Testis (tissue), 3 donors: ENCODE results near the gene RUNX1. TPM values are rescaled to one million over a fixed set of nuclear protein-coding genes. Genes with fewer than 3 reads are reported as not detected.

Source experiments
- DNase-seq: peaks from one replicate; pipeline ENCODE4 v3.0.0-alpha.2; 2019
- H3K27ac ChIP-seq, 2 donors: fragments of 200-600 bp; sonication (generic); one replicate each; pipeline ENCODE4 v1.5.1; 2019
- H3K27me3 ChIP-seq: fragments of 200-600 bp; sonication (generic); one replicate; pipeline ENCODE4 v1.5.1; 2019
- H3K36me3 ChIP-seq: fragments of 200-600 bp; sonication (generic); one replicate; pipeline ENCODE4 v1.5.1; 2017; ENCODE audit warnings: low read depth; ENCODE audit errors: missing control alignments
- H3K4me1 ChIP-seq: fragments of 200-600 bp; sonication (generic); one replicate; pipeline ENCODE4 v1.5.1; 2019
- H3K4me3 ChIP-seq, 2 donors: fragments of 200-600 bp; sonication (generic); one replicate each; pipeline ENCODE4 v1.5.1; 2017 to 2019
- H3K9me3 ChIP-seq: fragments of 200-600 bp; sonication (generic); one replicate; pipeline ENCODE4 v1.5.1; 2017
- CTCF ChIP-seq, 3 experiments: fragments of 450-650 bp in 2 of 3; fragments of 200-600 bp in 1 of 3; sonication (generic) in 1 of 3; IDR thresholded peaks; one replicate each; pipeline ENCODE4 v1.5.1; 2016 to 2019; ENCODE audit warnings: antibody characterized with exemption in 3 of 3, mild to moderate bottlenecking in 2 of 3, moderate library complexity in 1 of 3
- POLR2A ChIP-seq: fragments of 450-650 bp; IDR thresholded peaks from one replicate; pipeline ENCODE4 v1.6.1; 2017; ENCODE audit warnings: antibody characterized with exemption, mild to moderate bottlenecking, moderate library complexity
- WGBS, 2 donors: methylation state at CpG; one replicate each; pipeline ENCODE4 v1.1.5; 2018; 5-methylcytosine and 5-hydroxymethylcytosine counted together
- intact Hi-C: fragments of 100-400 bp; cut with DNase I; formaldehyde crosslinking; loops from one replicate; pipeline ENCODE4 v1.15.1; 2023; ENCODE audit warnings: low total_unique reads
- polyA plus RNA-seq: library from polyadenylated mRNA; stranded (reverse); fragments of 350-450 nt; fragmentation: Illumina TruSeq; extraction: RNeasy Lipid Tissue Mini Kit (QIAGEN cat#74804); gene quantifications from one replicate; pipeline ENCODE4 v1.2.3, GENCODE V29; 2014; ENCODE audit warnings: low read depth, low replicate concordance; ENCODE audit not compliant: insufficient read depth
- total RNA-seq, 2 donors: library from RNA; depleted of rRNA; stranded (reverse); fragments of >200 nt; gene quantifications; one replicate each; pipeline ENCODE4 v1.2.3, GENCODE V29; 2016

RUNX1 gene
- total and polyA plus RNA-seq, 3 donors from 2014 or later: 11.1 to 28.7 (median 24.3) TPM

DNA sequence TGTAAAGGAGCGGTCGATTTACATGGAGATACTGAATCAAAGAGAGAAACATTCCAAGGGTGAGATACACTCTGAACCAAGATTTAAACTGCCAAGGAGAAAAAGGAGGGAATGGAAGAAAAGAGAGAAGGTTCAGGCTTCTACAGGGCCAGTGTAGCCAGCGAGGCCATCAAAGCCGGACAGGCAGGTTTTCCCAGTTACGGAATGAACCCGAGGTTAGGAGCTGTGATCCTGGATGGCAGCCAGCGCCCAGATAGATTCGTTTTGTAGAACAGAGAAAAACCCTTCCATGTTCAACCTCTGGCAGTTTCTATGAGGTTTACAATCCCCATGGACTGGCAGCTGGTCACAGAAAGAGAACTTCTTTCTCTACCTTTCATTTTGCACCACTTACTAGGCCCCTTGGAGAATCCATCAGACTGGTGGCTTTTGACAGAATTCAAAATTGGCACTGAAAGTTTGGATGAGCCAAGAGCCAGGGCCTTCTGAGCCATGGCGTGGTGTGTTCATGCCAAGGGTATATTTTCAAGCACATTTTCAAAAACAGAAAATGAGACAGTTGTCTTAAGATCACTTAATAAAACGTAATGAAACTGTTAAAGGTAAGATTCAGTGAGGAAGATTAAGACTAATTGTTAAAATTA, 171.5 kb downstream of the RUNX1 start:
- H3K27ac ChIP-seq: no peak overlapping the region
- no peak for DNase-seq
- H3K9me3 ChIP-seq: no peaks in the 10 kb centered on the region
- no peak overlapping the region for H3K4me3 ChIP-seq
- WGBS, 2 donors: 84 to 88% methylated on average over 10 of the region's 10 CpGs
- no peaks in the 10 kb centered on the region for H3K36me3 ChIP-seq
- intact Hi-C loops: no loop called here
- TF ChIP-seq CTCF (IDR thresholded peaks at IDR 0.05) (no peak), POLR2A (no peak)
- no peaks in the 10 kb centered on the region for H3K27me3 ChIP-seq
- H3K4me1 ChIP-seq: no peaks in the 10 kb centered on the region

DNA sequence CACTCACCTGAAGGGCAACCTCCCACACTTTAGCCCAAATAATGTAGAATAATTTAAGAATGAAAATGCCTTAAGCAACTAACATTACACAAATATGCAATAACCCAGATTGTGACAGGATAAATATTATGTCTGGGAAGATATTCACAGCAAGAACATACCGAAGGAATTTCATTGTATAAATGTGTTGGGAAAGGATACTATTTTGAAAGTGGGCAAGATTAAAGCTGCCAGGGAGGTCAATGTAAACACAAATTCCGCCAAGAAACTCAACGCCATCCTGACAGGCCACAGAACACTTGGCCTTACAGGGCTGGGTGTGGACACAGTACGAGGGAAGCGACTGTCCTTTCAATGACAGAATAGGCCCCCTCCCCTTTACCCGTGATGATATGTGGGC, 173.3 kb downstream of the RUNX1 start:
- 94% methylated on average over 6 of the region's 6 CpGs for WGBS, 2 donors
- no peak for DNase-seq
- Histone ChIP-seq H3K27me3 (no peaks in the 10 kb centered on the region), H3K4me1 (no peaks in the 10 kb centered on the region), H3K9me3 (no peaks in the 10 kb centered on the region), H3K36me3 (no peaks in the 10 kb centered on the region), H3K4me3 (no peak overlapping the region), H3K27ac (no peak overlapping the region)
- no peak for TF ChIP-seq CTCF (IDR thresholded peaks at IDR 0.05)
- no peak for TF ChIP-seq POLR2A
- intact Hi-C loops: no loop called here

DNA sequence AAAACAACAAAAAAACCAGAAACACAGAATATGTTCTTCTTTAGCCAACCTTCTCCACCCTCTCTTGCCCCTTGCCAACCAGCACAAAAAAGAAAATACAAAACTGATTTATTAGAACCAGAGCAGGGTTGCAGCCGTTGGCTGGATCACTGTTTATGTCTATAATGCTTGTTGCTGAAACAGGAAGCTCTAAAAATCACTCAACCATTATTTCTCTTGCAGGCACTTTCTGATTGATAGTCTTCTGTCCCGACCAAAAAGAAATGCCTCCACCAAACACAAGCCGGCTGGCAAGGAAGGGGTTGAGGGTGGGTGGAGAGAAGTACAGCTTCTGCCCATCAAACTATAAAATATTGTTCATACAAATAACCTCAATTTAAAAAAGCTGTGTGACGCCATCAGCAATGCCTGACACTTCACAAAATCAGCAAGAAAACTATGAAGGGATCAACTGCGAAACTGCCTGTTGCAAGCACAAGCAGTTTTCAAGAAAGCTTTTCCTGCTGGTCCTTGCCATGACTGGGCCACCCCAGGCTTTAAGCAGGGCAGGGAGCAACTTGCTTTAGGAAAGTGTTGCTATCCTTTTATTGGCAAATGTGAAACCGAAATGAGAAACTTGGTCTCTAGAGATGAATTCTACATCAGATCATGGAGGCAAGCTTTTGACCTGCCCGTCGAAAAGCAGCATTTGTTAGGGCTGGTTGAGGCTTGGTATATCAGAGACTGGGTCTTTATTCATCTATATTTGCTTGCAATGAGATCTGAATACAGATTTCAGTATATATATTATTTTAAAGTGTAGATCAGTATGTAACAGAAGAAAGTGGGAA, 174.2 kb downstream of the RUNX1 start:
- H3K36me3 ChIP-seq: no peaks in the 10 kb centered on the region
- H3K27ac ChIP-seq: no peak overlapping the region
- DNase-seq: no peak
- H3K4me3 ChIP-seq: no peak overlapping the region
- intact Hi-C loops: no loop called here
- no peak for TF ChIP-seq POLR2A
- no peak for TF ChIP-seq CTCF (IDR thresholded peaks at IDR 0.05)
- H3K27me3 ChIP-seq: no peaks in the 10 kb centered on the region
- WGBS, 2 donors: 83 to 85% methylated on average over 8 of the region's 8 CpGs
- H3K9me3 ChIP-seq: no peaks in the 10 kb centered on the region
- no peaks in the 10 kb centered on the region for H3K4me1 ChIP-seq

DNA sequence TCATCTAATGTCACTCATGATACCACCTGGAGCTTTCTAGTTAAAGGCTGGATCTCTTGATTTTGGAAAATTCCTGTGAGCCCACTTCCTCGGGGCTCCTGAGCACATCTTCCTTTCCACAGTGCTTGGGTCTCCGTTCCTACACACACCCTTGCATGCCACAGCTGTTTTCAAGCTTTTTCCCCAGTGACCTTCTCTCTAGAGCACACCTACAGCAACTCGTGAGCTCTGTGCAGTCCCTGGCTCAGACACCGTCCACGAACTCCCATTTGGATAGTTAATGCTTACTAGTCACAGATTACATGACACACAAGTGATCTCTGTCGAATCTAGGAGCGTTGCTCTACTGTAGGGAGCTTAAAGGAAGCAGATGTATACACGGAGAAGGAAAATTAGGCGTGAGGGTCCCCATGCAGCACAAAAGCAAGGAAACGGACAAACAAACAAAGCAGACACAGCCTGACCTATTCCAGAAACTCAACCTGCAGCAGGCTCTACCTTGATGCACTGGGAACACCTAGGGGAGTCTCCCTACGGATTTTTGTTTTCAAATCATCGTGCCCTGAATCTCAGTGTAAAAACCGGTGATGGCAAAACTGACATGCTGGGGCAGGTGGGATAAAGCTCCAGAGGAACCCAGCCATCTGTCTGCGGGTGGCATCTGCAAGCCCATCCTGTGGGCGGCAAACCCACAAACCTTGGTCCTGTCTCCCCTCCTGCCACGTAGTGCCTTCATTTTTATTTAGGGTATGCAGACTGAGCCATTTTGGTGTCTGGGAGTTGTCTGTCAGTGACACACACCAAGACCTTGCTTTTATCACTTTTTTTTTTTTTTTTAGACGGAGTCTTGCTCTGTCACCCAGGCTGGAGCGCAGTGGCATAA, 177.8 kb downstream of the RUNX1 start:
- no peaks in the 10 kb centered on the region for H3K27me3 ChIP-seq
- no peak overlapping the region for H3K27ac ChIP-seq
- intact Hi-C loops: no loop called here
- H3K36me3 ChIP-seq: no peaks in the 10 kb centered on the region
- DNase-seq: no peak
- H3K9me3 ChIP-seq: no peaks in the 10 kb centered on the region
- no peak overlapping the region for H3K4me3 ChIP-seq
- TF ChIP-seq CTCF (IDR thresholded peaks at IDR 0.05) (no peak), POLR2A (no peak)
- H3K4me1 ChIP-seq: no peaks in the 10 kb centered on the region
- 89 to 91% methylated on average over 18 of the region's 18 CpGs for WGBS, 2 donors
